Neuronal stem cell (in vitro differentiated cells): ENCODE results near the gene FZD1.

ENCODE experiments used
- DNase-seq: peaks from one replicate; pipeline ENCODE4 v3.0.0-alpha.2; 2013; ENCODE audit warnings: low spot score
- H2AFZ ChIP-seq: one replicate; pipeline ENCODE4 v1.6.1; 2013; ENCODE audit warnings: mild to moderate bottlenecking, low read length, inconsistent platforms
- H2AK5ac ChIP-seq: 2 replicates; pipeline ENCODE4 v1.6.1; 2013; ENCODE audit warnings: low read depth, mild to moderate bottlenecking, inconsistent platforms, low read length, moderate library complexity, mixed read lengths
- H2BK120ac ChIP-seq: 2 replicates; pipeline ENCODE4 v1.6.1; 2013; ENCODE audit warnings: low read depth, mild to moderate bottlenecking, inconsistent platforms, low read length, moderate library complexity, mixed read lengths
- H2BK12ac ChIP-seq: one replicate; pipeline ENCODE4 v1.6.1; 2013; ENCODE audit warnings: low read length, inconsistent platforms
- H2BK15ac ChIP-seq: 2 replicates; pipeline ENCODE4 v1.6.1; 2013; ENCODE audit warnings: mild to moderate bottlenecking, low read length, inconsistent platforms, mixed read lengths
- H2BK5ac ChIP-seq: one replicate; pipeline ENCODE4 v1.6.1; 2013; ENCODE audit warnings: inconsistent platforms, mild to moderate bottlenecking, low read length, moderate library complexity
- H3K14ac ChIP-seq: one replicate; pipeline ENCODE4 v1.6.1; 2013; ENCODE audit warnings: low read length, inconsistent platforms
- H3K18ac ChIP-seq: 2 replicates; pipeline ENCODE4 v1.6.1; 2013; ENCODE audit warnings: low read length, inconsistent platforms
- H3K23ac ChIP-seq: 2 replicates; pipeline ENCODE4 v1.6.1; 2013; ENCODE audit warnings: low read depth, mild to moderate bottlenecking, mixed read lengths, low read length, inconsistent platforms; ENCODE audit not compliant: poor library complexity
- H3K27ac ChIP-seq: replicated peaks from 3 replicates; pipeline ENCODE4 v1.5.1; 2013; ENCODE audit warnings: low read length, inconsistent platforms
- H3K27me3 ChIP-seq, 3 experiments: 2 replicates each; pipeline ENCODE4 v1.6.1; 2013; ENCODE audit warnings: low read length in 3 of 3, mild to moderate bottlenecking in 2 of 3, inconsistent platforms in 1 of 3, low read depth in 1 of 3, mixed read lengths in 1 of 3, moderate library complexity in 1 of 3; ENCODE audit not compliant: control insufficient read depth in 3 of 3, insufficient read depth in 3 of 3
- H3K36me3 ChIP-seq, 2 donors: replicated peaks in 1 of 2; 2 replicates each; pipeline ENCODE4 v1.6.1; 2013; ENCODE audit warnings: low read length in 2 of 2; ENCODE audit not compliant: control insufficient read depth in 2 of 2, insufficient read depth in 2 of 2
- H3K4ac ChIP-seq: 2 replicates; pipeline ENCODE4 v1.6.1; 2013; ENCODE audit warnings: inconsistent platforms, mild to moderate bottlenecking, low read length, moderate library complexity
- H3K4me1 ChIP-seq, 2 donors: 1 replicate in 1 of 2; 2 replicates in 1 of 2; pipeline ENCODE4 v1.6.1; 2013; ENCODE audit warnings: low read length in 2 of 2, low read depth in 1 of 2; ENCODE audit not compliant: control insufficient read depth in 2 of 2, insufficient read depth in 1 of 2
- H3K4me2 ChIP-seq: one replicate; pipeline ENCODE4 v1.6.1; 2013; ENCODE audit warnings: mild to moderate bottlenecking, low read length, inconsistent platforms; ENCODE audit not compliant: insufficient read depth, poor library complexity, severe bottlenecking
- H3K4me3 ChIP-seq, 2 donors: 2 replicates each; pipeline ENCODE4 v1.5.1; 2013; ENCODE audit warnings: low read length in 2 of 2, mild to moderate bottlenecking in 2 of 2, inconsistent platforms in 1 of 2, moderate library complexity in 1 of 2
- H3K79me1 ChIP-seq: one replicate; pipeline ENCODE4 v1.6.1; 2013; ENCODE audit warnings: low read depth, mild to moderate bottlenecking, inconsistent platforms, low read length, moderate library complexity
- H3K9ac ChIP-seq: one replicate; pipeline ENCODE4 v1.6.1; 2013; ENCODE audit warnings: mild to moderate bottlenecking, low read depth, low read length, inconsistent platforms; ENCODE audit not compliant: poor library complexity
- H3K9me3 ChIP-seq, 2 donors: replicated peaks in 1 of 2; 2 replicates each; pipeline versions ENCODE3 to v1.6.1; 2013; ENCODE audit warnings: low read length in 2 of 2, mild to moderate bottlenecking in 2 of 2, inconsistent platforms in 1 of 2, low read depth in 1 of 2, mixed read lengths in 1 of 2, moderate library complexity in 1 of 2; ENCODE audit not compliant: control insufficient read depth in 2 of 2, insufficient read depth in 1 of 2
- H4K8ac ChIP-seq: one replicate; pipeline ENCODE4 v1.6.1; 2013; ENCODE audit warnings: low read depth, mild to moderate bottlenecking, inconsistent platforms, low read length, moderate library complexity
- H4K91ac ChIP-seq: one replicate; pipeline ENCODE4 v1.6.1; 2013; ENCODE audit warnings: low read length, low read depth, mild to moderate bottlenecking, inconsistent platforms; ENCODE audit not compliant: poor library complexity
- WGBS, 2 donors: extraction: QIAGEN DNeasy Blood & Tissue Kit; methylation state at CpG; one replicate each; pipeline ENCODE4 v1.1.7; 2013; ENCODE audit warnings: missing lambda C conversion rate in 2 of 2, mixed read lengths in 1 of 2; ENCODE audit not compliant: insufficient read length in 2 of 2, insufficient replicate concordance in 1 of 2; ENCODE audit errors: extremely low coverage in 2 of 2; 5-methylcytosine and 5-hydroxymethylcytosine counted together

The FZD1 gene

GRCh38 chr7:91289633-91290254 is 25.5 kb downstream of the FZD1 start:
- no peak overlapping the region for H3K14ac ChIP-seq
- no peak overlapping the region for H3K9ac ChIP-seq
- H3K27me3 ChIP-seq, result no peaks in the 10 kb centered on the region
- no peak overlapping the region for H3K4me3 ChIP-seq
- H2BK12ac ChIP-seq, result no peak overlapping the region
- WGBS, 2 donors, result no CpG with 5 or more reads among the region's 5 CpGs
- no peak overlapping the region for H2BK5ac ChIP-seq
- H2AFZ ChIP-seq, result no peak overlapping the region
- peaks cover 3 to 8% of the 10 kb centered on the region in 2 donors for H3K4me1 ChIP-seq
- no peak overlapping the region for H2BK120ac ChIP-seq
- H2AK5ac ChIP-seq, result no peak overlapping the region
- H3K9me3 ChIP-seq, result no peaks in the 10 kb centered on the region
- DNase-seq, result no peak
- no peak overlapping the region for H3K4ac ChIP-seq
- H4K91ac ChIP-seq, result no peak overlapping the region
- H2BK15ac ChIP-seq, result no peak overlapping the region
- H3K4me2 ChIP-seq, result no peak overlapping the region
- H3K27ac ChIP-seq, result no peak overlapping the region
- H3K36me3 ChIP-seq, result no peaks in the 10 kb centered on the region
- H3K23ac ChIP-seq, result no peak overlapping the region
- no peak overlapping the region for H3K18ac ChIP-seq
- H4K8ac ChIP-seq, result no peak overlapping the region
- H3K79me1 ChIP-seq, result no peaks in the 10 kb centered on the region

DNA sequence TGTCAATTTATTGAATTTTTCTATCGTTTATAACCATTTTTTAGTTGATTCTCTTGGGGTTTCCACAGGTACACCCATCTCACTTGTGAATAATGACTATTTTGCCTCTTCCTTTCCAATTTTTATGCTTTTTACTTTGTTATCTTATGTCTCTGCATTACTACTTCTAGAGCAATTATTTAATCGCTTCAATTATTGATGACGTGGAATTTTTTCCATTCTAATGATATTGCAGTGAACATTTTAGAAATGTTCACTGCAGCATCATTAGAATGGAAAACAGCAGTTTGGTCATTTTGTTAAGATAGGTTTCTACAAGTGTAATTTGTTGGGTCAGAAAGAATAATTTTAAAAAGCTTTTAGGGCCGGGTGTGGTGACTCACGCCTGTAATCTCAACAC is 27.1 kb downstream of the FZD1 start:
- Histone ChIP-seq H3K9ac (no peak overlapping the region), H3K27ac (no peak overlapping the region)
- WGBS, 2 donors, result no CpG with 5 or more reads among the region's 5 CpGs

DNA sequence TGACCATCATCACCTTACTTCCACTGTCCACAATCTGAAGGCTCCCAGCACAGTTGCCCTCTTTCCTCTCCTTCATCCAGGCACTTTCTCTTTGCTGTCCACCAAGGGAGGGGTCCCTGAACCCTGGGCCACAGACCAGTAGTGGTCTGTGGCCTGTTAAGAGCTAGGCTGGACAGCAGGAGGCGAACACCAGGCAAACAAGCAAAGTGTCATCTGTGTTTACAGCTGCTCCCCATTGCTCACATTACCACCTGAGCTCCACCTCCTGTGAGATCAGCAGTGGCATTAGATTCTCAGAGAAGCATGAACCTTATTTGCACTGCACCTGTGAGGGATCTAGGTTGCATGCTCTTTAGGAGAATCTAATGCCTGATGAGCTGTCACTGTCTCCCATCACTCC is 27.7 kb downstream of the FZD1 start:
- no peak overlapping the region for H3K23ac ChIP-seq
- no peaks in the 10 kb centered on the region for H3K36me3 ChIP-seq
- peaks cover 0 to 7% of the 10 kb centered on the region in 2 donors for H3K4me1 ChIP-seq
- no peak overlapping the region for H4K8ac ChIP-seq
- no peak overlapping the region for H3K18ac ChIP-seq
- H3K79me1 ChIP-seq, result no peaks in the 10 kb centered on the region
- no peak overlapping the region for H3K4me3 ChIP-seq
- no peak overlapping the region for H2AFZ ChIP-seq
- no peak overlapping the region for H2BK120ac ChIP-seq
- H3K9ac ChIP-seq, result no peak overlapping the region
- H3K14ac ChIP-seq, result no peak overlapping the region
- no peak overlapping the region for H3K4me2 ChIP-seq
- H3K4ac ChIP-seq, result no peak overlapping the region
- DNase-seq, result no peak
- H3K9me3 ChIP-seq, result no peaks in the 10 kb centered on the region
- no peak overlapping the region for H4K91ac ChIP-seq
- no peak overlapping the region for H2AK5ac ChIP-seq
- no CpG with 5 or more reads among the region's 1 CpG for WGBS, 2 donors
- H2BK15ac ChIP-seq, result no peak overlapping the region
- H2BK5ac ChIP-seq, result no peak overlapping the region
- no peaks in the 10 kb centered on the region for H3K27me3 ChIP-seq
- no peak overlapping the region for H2BK12ac ChIP-seq
- no peak overlapping the region for H3K27ac ChIP-seq

More for the DNA sequence above, 27.1 kb downstream of the FZD1 start:
- Histone ChIP-seq H2AK5ac (no peak overlapping the region), H3K14ac (no peak overlapping the region), H3K23ac (no peak overlapping the region), H3K27me3 (no peaks in the 10 kb centered on the region), H3K79me1 (no peaks in the 10 kb centered on the region), H2BK12ac (no peak overlapping the region), H3K4me2 (no peak overlapping the region), H2BK120ac (no peak overlapping the region), H2BK15ac (no peak overlapping the region), H3K4me3 (no peak overlapping the region), H3K4ac (no peak overlapping the region), H2BK5ac (no peak overlapping the region), H2AFZ (no peak overlapping the region), H3K36me3 (no peaks in the 10 kb centered on the region), H3K9me3 (no peaks in the 10 kb centered on the region), H3K4me1 (peaks cover 3 to 8% of the 10 kb centered on the region in 2 donors), H3K18ac (no peak overlapping the region), H4K91ac (no peak overlapping the region), H4K8ac (no peak overlapping the region)
- DNase-seq, result no peak

DNA sequence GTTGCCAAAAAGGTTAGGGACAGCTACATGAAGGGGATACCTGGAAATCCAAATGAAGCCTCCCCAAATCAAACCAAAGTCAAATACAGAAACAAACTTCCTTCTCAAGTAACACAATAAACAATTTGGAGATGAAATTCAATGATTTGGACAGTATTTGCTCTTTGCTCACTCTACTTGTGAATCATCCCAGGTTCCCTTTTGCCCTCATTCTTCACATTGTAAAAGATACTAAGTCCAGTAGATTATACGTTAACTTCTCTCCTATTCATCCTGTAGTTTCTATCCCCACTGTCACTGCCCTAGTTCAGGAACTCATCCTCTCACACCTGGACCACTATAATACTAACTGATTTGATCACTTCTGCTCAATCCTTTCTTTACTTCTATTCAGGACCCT is 28.3 kb downstream of the FZD1 start:
- Histone ChIP-seq H2BK120ac (no peak overlapping the region), H2BK5ac (no peak overlapping the region), H4K8ac (no peak overlapping the region), H2BK15ac (no peak overlapping the region), H3K79me1 (no peaks in the 10 kb centered on the region), H3K4ac (no peak overlapping the region), H3K4me2 (no peak overlapping the region), H3K27ac (no peak overlapping the region), H4K91ac (no peak overlapping the region), H3K4me1 (peaks cover 0 to under 1% of the 10 kb centered on the region in 2 donors), H3K9ac (no peak overlapping the region), H2AFZ (no peak overlapping the region), H3K18ac (no peak overlapping the region), H3K23ac (no peak overlapping the region), H3K4me3 (no peak overlapping the region), H3K14ac (no peak overlapping the region), H3K27me3 (no peaks in the 10 kb centered on the region), H2BK12ac (no peak overlapping the region), H2AK5ac (no peak overlapping the region), H3K9me3 (no peaks in the 10 kb centered on the region), H3K36me3 (no peaks in the 10 kb centered on the region)
- DNase-seq, result no peak
- no CpG with 5 or more reads among the region's 1 CpG for WGBS, 2 donors
